HG03378 (cell line): ENCODE data around the gene NHSL1.

ENCODE experiments used
- ATAC-seq: cut with Tn5 transposase; IDR thresholded peaks from one replicate; pipeline ENCODE4 v1.9.1; 2021; ENCODE audit warnings: mild to moderate bottlenecking, moderate library complexity; ENCODE audit not compliant: unreplicated experiment

NHSL1 gene

GRCh38 chr6:138377844-138378243, 121.5 kb downstream of the NHSL1 start, which contains the start of gene SMIM28:
Gene SMIM28, plus strand, starts transcription at chr6:138377905. Its CDS starts 168 bp downstream, at chr6:138378073.
- no peak for ATAC-seq

DNA sequence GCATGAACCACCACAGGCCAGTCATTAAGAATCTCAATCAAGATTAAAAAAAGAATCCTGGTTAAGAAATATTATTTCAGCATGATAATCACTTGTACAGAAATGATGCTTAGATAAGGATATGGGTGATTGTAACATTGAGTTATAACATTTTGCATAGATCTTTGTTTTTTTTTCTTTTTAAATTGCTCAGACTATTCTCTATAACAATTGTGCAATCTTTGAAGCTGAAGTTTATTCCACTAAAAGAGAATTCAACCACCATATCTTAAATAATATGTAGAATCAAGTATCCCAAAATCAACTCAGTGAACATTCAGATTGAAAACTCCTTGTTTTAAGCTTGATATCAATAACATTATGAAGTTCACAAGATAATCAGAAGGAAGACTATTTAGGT, 122.3 kb downstream of the NHSL1 start:
- no peak for ATAC-seq

GRCh38 chr6:138374815-138375214, 124.5 kb downstream of the NHSL1 start:
- no peak for ATAC-seq

GRCh38 chr6:138374230-138374629, 125.1 kb downstream of the NHSL1 start:
- no peak for ATAC-seq

DNA sequence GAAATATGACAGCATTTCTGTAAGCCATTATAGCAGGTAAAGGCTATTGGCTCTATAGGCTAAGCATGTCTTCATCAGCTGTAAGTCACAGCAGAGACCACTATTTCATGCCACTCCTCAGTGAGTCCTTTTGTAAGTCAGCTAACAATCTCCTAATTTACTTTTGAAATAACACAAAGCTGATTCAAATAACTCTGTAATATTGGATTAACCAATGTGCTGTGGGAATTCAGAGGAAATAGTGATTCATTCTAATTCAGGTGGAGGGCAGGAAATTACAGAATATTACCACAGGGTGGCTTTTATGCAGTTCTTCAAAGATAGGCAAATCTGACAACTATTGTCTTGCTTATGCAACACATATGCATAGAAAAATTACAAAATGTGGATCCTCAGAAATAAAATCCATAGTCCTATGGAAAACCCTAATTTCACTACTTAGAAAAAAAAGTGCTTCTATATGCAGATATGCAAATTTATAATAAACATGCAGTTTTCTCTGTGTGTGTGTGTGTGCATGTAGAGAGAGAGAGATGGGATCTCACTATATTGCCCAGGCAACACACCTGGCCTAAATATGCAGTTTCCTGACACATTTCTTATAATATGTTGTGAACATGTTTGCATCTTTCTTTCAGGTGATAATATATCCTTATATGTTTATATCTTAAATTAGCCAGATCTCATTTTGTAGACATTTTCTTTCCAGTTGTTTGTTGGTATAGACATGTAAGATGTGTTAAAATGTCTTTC, 126.4 kb downstream of the NHSL1 start:
- no peak for ATAC-seq
